T-helper 1 cell treated with Interleukin-12 subunit alpha and Interleukin-12 subunit beta and Interleukin-4 antibody, amounts not matched to agents 30 μg/mL and 1 μg/mL, for 36 hours (primary cell): ENCODE data around the gene SPRY4.
"Not testable (repeated sequence)": the region's sequence is repeated elsewhere in the genome, so short reads cannot be mapped to it uniquely, and the experiment has no call there.

Source experiments
- H3K27ac Mint-ChIP-seq: one replicate; pipeline ENCODE4 v1.8.0; 2021; ENCODE audit warnings: mild to moderate bottlenecking, mixed read lengths
- H3K27me3 Mint-ChIP-seq: one replicate; pipeline ENCODE4 v1.8.0; 2021; ENCODE audit warnings: low read depth, mixed read lengths
- H3K36me3 Mint-ChIP-seq: one replicate; pipeline ENCODE4 v1.8.0; 2021; ENCODE audit warnings: low read depth, mixed read lengths
- H3K4me1 Mint-ChIP-seq: one replicate; pipeline ENCODE4 v1.8.0; 2021; ENCODE audit warnings: low read depth, mixed read lengths
- H3K4me3 Mint-ChIP-seq: one replicate; pipeline ENCODE4 v1.8.0; 2021; ENCODE audit warnings: mild to moderate bottlenecking, moderate library complexity, mixed read lengths
- H3K9me3 Mint-ChIP-seq: one replicate; pipeline ENCODE4 v1.8.0; 2021; ENCODE audit warnings: mixed read lengths

The SPRY4 gene

GRCh38 chr5:142324871-142325724 is at the start of gene SPRY4:
Gene SPRY4, minus strand, starts transcription at chr5:142325021. Its CDS starts 9,913 bp downstream, at chr5:142315108.
- H3K9me3 Mint-ChIP-seq: no peaks in the 10 kb centered on the region
- H3K36me3 Mint-ChIP-seq: no peaks in the 10 kb centered on the region
- H3K27ac Mint-ChIP-seq: peak within 1 kb of the TSS; percentile 49
- peak within 1 kb of the TSS; percentile 86 for H3K4me3 Mint-ChIP-seq
- H3K27me3 Mint-ChIP-seq: peaks cover 67% of the 10 kb centered on the region
- H3K4me1 Mint-ChIP-seq: peaks cover 42% of the 10 kb centered on the region

DNA sequence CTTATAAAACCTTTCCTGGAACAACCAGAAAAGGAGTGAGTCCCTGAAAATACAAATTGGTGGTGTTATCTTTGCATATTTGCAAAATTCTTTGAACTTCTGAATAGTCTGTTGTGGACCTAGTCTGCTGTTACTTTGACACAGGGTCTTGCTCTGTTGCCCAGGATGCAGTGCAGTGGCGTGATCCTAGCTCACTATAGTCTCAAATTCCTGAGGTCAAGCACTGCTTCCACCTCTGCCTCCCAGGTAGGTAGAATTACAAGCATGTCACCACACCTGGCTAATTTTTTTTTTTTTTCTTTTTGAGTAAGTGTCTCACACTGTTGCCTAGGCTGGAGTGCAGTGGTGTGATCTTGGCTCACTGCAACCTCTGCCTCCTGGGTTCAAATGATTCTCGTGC is 43.7 kb upstream of the SPRY4 start:
- H3K4me1 Mint-ChIP-seq: peaks cover 17% of the 10 kb centered on the region
- H3K27me3 Mint-ChIP-seq: no peaks in the 10 kb centered on the region
- H3K27ac Mint-ChIP-seq: no peak overlapping the region
- H3K4me3 Mint-ChIP-seq: no peak overlapping the region
- H3K36me3 Mint-ChIP-seq: no peaks in the 10 kb centered on the region
- H3K9me3 Mint-ChIP-seq: no peaks in the 10 kb centered on the region

DNA sequence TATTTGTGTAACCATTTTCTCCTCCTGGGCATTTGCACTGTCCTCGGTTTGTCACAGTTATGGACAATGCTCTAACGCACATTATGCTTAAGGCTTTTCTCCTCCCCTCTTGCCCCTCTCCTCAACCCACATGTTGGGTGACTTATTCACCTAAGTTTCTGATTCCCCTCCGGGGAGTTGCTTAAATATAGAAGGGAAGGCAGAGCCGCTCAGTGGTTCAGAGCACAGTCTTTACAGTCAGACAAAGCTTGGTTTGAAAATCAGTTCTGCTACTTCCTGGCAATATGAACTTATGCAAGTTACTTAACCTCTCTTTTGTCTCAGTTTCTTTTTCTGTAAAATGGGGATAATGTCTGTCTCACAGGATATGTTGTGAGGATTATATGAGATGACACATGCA is 41.2 kb upstream of the SPRY4 start:
- no peaks in the 10 kb centered on the region for H3K9me3 Mint-ChIP-seq
- no peak overlapping the region for H3K27ac Mint-ChIP-seq
- H3K27me3 Mint-ChIP-seq: no peaks in the 10 kb centered on the region
- no peak overlapping the region for H3K4me3 Mint-ChIP-seq
- H3K36me3 Mint-ChIP-seq: no peaks in the 10 kb centered on the region
- peaks cover 18% of the 10 kb centered on the region for H3K4me1 Mint-ChIP-seq

DNA sequence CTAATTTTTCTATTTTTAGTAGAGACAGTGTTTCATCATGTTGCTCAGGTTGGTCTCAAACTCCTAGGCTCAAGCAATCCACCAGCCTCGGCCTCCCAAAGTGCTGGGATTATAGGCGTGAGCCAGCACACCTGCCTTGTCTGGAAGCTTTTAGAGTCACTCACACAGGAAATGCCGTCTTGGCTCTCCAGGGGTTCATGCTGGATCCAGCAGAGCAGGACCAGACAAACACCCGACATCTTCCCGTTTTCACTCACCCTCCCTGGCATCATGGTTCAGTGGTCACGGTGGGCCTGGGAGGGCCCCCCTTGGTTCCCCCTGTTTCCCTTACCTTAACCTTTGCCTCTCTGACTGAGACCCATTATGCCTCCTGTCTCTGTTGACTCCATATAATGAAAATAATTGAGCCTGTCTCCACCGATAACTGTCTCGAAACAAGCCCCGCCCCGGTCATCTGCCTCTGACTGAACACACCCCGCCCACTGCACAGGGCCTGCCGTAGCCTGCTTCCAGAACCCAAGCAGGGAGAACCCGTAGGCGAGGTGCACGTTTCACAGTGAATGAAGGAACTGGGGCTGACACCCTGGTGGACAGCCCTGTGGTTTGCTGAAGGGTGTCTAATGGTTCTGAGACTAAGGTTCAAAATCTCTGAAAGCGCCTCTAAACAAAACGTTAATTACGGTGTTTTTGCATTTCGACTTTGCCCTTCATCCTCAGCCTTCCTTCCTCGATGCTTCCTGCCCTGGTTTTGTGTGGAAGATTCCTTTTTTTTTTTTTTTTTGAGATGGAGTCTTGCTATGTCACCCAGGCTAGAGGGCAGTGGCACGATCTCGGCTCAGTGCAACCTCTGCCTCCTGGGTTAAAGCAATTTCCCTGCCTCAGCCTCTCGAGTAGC is 39.7 kb upstream of the SPRY4 start:
- Mint-ChIP-seq H3K4me3 (no peak overlapping the region), H3K27ac (no peak overlapping the region), H3K27me3 (no peaks in the 10 kb centered on the region), H3K36me3 (no peaks in the 10 kb centered on the region), H3K4me1 (peaks cover 32% of the 10 kb centered on the region), H3K9me3 (no peaks in the 10 kb centered on the region)

DNA sequence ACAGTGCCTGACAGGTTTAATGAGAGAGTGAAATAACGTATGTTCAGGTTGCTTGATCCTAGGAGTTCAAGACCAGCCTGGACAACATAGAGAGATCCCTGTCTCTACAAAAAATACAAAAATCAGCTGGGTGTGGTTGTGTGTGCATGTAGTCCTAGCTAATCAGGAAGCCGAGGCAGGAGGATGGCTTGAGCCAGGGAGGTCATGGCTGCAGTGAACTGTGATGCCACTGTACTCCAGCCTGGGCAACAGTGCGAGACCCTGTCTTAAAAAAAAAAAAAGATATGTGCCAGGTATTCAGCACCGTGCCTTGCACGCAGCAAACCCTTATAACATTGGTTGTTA is 38.8 kb upstream of the SPRY4 start:
- no peaks in the 10 kb centered on the region for H3K36me3 Mint-ChIP-seq
- H3K4me3 Mint-ChIP-seq: no peak overlapping the region
- H3K27me3 Mint-ChIP-seq: no peaks in the 10 kb centered on the region
- H3K4me1 Mint-ChIP-seq: peaks cover 35% of the 10 kb centered on the region
- no peaks in the 10 kb centered on the region for H3K9me3 Mint-ChIP-seq
- H3K27ac Mint-ChIP-seq: no peak overlapping the region

GRCh38 chr5:142362193-142362592 is 37.4 kb upstream of the SPRY4 start:
- H3K4me1 Mint-ChIP-seq: peaks cover 45% of the 10 kb centered on the region
- not testable (repeated sequence) for H3K27ac Mint-ChIP-seq, H3K27me3 Mint-ChIP-seq, H3K4me3 Mint-ChIP-seq, H3K36me3 Mint-ChIP-seq, H3K9me3 Mint-ChIP-seq

DNA sequence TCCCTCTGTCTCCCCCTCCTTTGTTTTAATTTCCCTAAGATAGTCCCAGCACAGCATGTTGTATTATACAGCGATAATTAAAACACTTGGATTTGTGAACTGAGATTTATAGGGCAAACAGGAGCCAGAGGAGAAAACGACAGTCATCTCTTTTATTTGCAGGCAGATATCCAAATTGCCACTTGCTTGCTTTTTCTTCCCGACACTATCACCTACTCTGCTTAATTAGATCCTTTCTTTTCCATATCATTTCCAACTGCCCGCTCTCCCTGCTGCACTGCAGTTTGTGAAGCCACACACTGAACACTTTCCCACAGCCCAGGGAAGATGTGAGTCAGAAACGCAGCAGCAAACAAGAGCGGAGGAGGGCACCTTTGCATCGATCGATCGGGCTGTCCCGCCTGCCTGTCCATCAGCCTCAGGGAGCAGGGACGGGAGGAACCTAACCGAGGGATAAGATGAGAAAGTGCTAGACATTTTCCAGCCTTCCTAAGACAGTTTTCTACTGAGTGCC is 35.8 kb upstream of the SPRY4 start:
- H3K27me3 Mint-ChIP-seq: no peaks in the 10 kb centered on the region

DNA sequence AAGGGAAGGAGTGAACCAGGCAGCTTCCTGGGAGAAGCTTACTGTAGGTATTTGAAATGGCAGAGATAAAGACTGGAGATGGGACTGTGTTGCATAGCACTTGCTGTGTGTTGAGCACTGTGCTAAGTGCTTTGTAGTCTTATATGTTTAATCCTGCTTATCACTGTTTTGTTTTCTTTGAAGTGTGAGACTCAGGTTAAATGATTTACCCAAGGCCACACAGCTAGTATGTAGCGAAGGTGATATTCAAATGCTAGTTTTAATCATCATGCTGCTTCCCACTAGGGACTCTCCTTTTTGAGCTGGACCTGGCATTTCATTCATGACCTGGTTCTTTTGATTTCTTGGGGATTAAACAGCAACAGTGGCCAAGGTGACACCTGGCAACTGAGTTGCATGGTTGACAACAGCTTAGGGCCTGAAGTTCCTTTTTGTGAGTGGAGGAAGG is 35.3 kb upstream of the SPRY4 start:
- Mint-ChIP-seq H3K9me3 (no peaks in the 10 kb centered on the region), H3K27ac (no peak overlapping the region), H3K36me3 (no peaks in the 10 kb centered on the region), H3K4me3 (no peak overlapping the region), H3K4me1 (peaks cover 41% of the 10 kb centered on the region), H3K27me3 (no peaks in the 10 kb centered on the region)

More for the DNA sequence above, 35.8 kb upstream of the SPRY4 start:
- Mint-ChIP-seq H3K4me3 (no peak overlapping the region), H3K9me3 (no peaks in the 10 kb centered on the region), H3K36me3 (no peaks in the 10 kb centered on the region), H3K27ac (peak overlapping the region; percentile 14), H3K4me1 (peaks cover 44% of the 10 kb centered on the region)

DNA sequence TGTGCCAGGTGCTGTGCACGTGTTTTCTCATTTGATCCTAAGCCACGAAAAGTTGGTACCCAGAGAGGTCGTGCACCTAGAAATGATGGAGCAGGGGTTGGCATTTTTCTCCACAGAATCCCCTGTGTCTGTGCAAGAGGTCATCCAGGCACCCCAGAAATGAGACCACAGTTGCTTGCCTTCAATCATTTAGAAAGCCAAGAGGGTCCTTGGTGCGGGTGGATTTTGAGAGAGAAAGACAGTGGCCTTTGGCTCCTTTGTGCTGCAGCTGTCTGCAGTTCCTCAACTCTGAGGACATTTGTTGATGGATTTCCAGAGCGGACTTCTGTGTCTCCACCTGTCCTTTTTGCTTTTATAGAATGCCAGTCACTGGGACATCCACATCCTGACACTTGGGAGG is 33.8 kb upstream of the SPRY4 start:
- no peaks in the 10 kb centered on the region for H3K9me3 Mint-ChIP-seq
- H3K27ac Mint-ChIP-seq: no peak overlapping the region
- H3K36me3 Mint-ChIP-seq: no peaks in the 10 kb centered on the region
- no peak overlapping the region for H3K4me3 Mint-ChIP-seq
- peaks cover 42% of the 10 kb centered on the region for H3K4me1 Mint-ChIP-seq
- no peaks in the 10 kb centered on the region for H3K27me3 Mint-ChIP-seq

DNA sequence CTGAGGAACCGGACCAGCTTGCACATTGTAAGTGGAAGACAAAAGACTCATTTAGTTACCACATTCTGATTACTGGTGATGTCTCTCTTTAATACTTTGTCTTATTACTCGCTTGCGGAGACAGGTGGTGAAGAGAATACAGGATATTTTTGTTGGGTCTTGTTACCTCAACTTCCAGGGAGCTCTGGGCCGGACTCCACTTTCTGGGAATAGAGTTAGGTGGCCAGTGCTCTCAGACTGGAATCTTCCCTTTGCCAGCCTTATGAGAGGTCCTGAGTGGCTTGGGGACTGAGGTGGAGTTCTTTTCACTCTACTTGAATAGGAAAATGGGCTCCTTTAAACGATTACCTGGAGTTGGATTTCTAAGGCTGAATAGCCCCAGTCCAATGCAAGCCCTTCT is 33.3 kb upstream of the SPRY4 start:
- Mint-ChIP-seq H3K27ac (peak overlapping the region; percentile 85), H3K4me1 (peaks cover 42% of the 10 kb centered on the region), H3K9me3 (no peaks in the 10 kb centered on the region), H3K36me3 (no peaks in the 10 kb centered on the region), H3K4me3 (peak overlapping the region; percentile 75), H3K27me3 (no peaks in the 10 kb centered on the region)

DNA sequence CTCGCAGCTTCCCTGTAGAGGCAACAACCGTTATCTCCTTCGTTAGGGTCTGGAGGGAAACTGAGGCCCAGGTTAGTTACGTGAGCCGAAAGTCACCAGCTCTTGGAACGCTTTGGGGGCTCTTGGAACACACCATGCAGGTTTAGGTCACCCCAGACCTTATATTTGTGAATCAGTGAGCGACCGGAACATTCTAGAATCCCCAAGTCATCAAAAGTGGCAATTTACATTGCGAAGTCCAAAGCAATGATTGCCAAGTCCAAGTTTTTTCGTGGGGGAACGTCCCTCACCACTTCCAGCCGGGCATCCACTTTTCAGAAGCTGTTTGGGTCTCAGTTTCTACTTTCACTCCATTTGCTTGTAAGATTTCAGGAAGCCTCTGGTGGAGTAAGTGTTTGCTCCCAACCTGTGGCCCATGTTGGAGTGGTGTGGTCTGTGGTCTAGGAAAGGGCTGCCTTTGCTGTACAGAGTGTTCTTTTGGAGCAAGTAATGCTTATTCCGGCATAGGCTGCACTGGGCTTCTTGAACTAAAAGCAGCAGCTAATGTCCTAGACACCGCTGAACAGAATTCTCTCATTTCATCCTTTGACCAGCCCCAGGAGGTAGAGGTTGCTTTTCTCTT is 32.8 kb upstream of the SPRY4 start:
- Mint-ChIP-seq H3K4me1 (peaks cover 41% of the 10 kb centered on the region), H3K36me3 (no peaks in the 10 kb centered on the region), H3K27ac (peak overlapping the region; percentile 85), H3K9me3 (no peaks in the 10 kb centered on the region), H3K27me3 (no peaks in the 10 kb centered on the region), H3K4me3 (peak overlapping the region; percentile 75)

DNA sequence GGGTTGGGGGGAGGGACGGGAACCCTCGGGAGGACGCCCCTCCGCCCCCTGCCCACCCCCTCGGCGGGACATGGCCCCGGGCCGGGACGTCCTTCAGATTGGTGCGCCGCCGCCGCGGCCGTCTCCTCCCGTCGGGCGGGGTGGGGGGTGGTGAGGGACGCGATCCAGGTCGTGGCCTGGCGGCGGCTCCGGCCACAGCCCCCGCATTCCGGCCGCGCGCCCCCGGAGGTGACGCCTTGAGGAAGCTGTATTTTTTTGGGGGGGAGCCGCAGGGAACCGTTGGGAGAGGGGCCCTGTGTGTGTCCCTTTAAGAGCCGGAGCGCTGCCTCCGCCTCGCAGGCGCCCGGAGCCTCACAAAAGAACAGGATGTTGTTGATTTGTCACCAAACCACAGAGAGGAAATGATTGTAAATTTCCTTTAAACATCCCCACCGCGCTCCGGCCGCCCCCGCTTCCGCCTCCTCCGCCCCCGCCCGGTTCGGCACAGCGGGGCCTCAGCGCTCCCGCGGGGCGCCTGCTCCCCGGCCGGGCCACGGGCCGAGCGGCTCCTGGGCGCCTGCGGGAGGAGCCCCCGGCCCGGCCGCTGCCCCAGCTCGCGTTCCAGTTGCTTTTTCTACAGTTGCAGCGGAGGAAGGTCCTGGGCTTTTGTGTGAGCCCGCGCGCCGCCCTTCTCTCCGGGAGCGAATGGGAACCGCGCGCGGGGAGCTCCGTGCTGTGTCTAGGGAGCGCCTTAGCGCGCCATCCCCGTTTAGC is 32.1 kb upstream of the SPRY4 start:
- H3K27me3 Mint-ChIP-seq: no peaks in the 10 kb centered on the region
- H3K9me3 Mint-ChIP-seq: no peaks in the 10 kb centered on the region
- H3K27ac Mint-ChIP-seq: peak overlapping the region; percentile 90
- H3K4me1 Mint-ChIP-seq: peaks cover 41% of the 10 kb centered on the region
- no peaks in the 10 kb centered on the region for H3K36me3 Mint-ChIP-seq
- H3K4me3 Mint-ChIP-seq: peak overlapping the region; percentile 75

GRCh38 chr5:142356349-142356715 is 31.5 kb upstream of the SPRY4 start:
- Mint-ChIP-seq H3K36me3 (no peaks in the 10 kb centered on the region), H3K4me1 (peaks cover 41% of the 10 kb centered on the region), H3K27me3 (no peaks in the 10 kb centered on the region), H3K4me3 (peak overlapping the region; percentile 62), H3K27ac (peak overlapping the region; percentile 87), H3K9me3 (no peaks in the 10 kb centered on the region)

GRCh38 chr5:142353071-142353472 is 28.3 kb upstream of the SPRY4 start:
- Mint-ChIP-seq H3K27me3 (no peaks in the 10 kb centered on the region), H3K9me3 (no peaks in the 10 kb centered on the region), H3K27ac (no peak overlapping the region), H3K4me3 (no peak overlapping the region), H3K4me1 (peaks cover 19% of the 10 kb centered on the region), H3K36me3 (no peaks in the 10 kb centered on the region)
